GM12878 (cell line): ENCODE results near the gene LTB4R2.

Experiments used
- BACH1 ChIP-seq: fragments of 450-650 bp; IDR thresholded peaks from 2 replicates; pipeline ENCODE4 v1.6.1; 2017; ENCODE audit warnings: mild to moderate bottlenecking, borderline replicate concordance
- BRCA1 ChIP-seq: IDR thresholded peaks from 2 replicates; pipeline ENCODE4 v1.6.1; 2011; ENCODE audit warnings: low read depth, low read length, improper control_type of control experiment
- EGR1 ChIP-seq, 2 experiments: IDR thresholded peaks; 1 replicate in 1 of 2; 2 replicates in 1 of 2; pipeline ENCODE4 v1.6.1; 2011 to 2012; ENCODE audit warnings: low read depth in 2 of 2, low read length in 2 of 2, borderline replicate concordance in 1 of 2, mild to moderate bottlenecking in 1 of 2, moderate library complexity in 1 of 2
- POLR2A ChIP-seq: IDR thresholded peaks from 2 replicates; pipeline ENCODE4 v1.6.1; 2011; ENCODE audit warnings: low read depth, mild to moderate bottlenecking, low read length
- POLR2AphosphoS5 ChIP-seq: IDR thresholded peaks from 2 replicates; pipeline ENCODE4 v1.6.1; 2011; ENCODE audit warnings: mild to moderate bottlenecking, low read length, inconsistent platforms
- RB1 ChIP-seq: fragments of 450-650 bp; formaldehyde crosslinking; IDR thresholded peaks from 2 replicates; pipeline ENCODE4 v1.6.1; 2017; ENCODE audit warnings: mild to moderate bottlenecking, borderline replicate concordance
- SUPT20H ChIP-seq: IDR thresholded peaks from 2 replicates; pipeline ENCODE4 v1.6.1; 2011; ENCODE audit warnings: low read depth, mild to moderate bottlenecking, low read length, moderate library complexity, borderline replicate concordance; ENCODE audit not compliant: control insufficient read depth
- YY1 ChIP-seq: IDR thresholded peaks from 2 replicates; pipeline ENCODE4 v1.6.1; 2011; ENCODE audit warnings: low read depth, mild to moderate bottlenecking, low read length
- TF ChIP-seq, protein P1 (sequence below), 3 experiments: IDR thresholded peaks in 2 of 3; conservative IDR thresholded peaks in 1 of 3; 2 replicates each; pipeline ENCODE4 v1.5.1; 2011; ENCODE audit warnings: low read depth in 3 of 3, low read length in 3 of 3, mild to moderate bottlenecking in 3 of 3, control low read depth in 2 of 3, moderate library complexity in 2 of 3, inconsistent platforms in 1 of 3, mixed read lengths in 1 of 3; ENCODE audit not compliant: control insufficient read depth in 2 of 3, insufficient read depth in 1 of 3; ENCODE audit errors: extremely low read depth in 1 of 3

DNA sequence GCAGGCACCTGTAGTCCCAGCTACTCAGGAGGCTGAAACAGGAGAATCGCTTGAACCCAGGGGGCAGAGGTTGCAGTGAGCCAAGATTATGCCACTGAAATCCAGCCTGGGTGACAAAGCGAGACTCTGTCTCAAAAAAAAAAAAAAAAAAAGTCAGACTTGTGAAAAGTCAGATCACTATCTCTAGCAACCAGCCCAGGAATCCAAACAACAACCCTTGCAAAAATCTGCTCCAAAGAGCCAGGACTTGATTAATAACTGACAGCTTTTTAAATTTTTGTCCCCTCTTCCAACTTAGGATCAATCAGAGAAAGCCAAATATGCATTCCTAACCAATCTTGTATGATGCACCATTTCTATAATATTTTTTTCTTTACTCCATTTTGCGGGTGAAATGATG, 50.3 kb downstream of the LTB4R2 start:
- TF ChIP-seq, protein P1, sequence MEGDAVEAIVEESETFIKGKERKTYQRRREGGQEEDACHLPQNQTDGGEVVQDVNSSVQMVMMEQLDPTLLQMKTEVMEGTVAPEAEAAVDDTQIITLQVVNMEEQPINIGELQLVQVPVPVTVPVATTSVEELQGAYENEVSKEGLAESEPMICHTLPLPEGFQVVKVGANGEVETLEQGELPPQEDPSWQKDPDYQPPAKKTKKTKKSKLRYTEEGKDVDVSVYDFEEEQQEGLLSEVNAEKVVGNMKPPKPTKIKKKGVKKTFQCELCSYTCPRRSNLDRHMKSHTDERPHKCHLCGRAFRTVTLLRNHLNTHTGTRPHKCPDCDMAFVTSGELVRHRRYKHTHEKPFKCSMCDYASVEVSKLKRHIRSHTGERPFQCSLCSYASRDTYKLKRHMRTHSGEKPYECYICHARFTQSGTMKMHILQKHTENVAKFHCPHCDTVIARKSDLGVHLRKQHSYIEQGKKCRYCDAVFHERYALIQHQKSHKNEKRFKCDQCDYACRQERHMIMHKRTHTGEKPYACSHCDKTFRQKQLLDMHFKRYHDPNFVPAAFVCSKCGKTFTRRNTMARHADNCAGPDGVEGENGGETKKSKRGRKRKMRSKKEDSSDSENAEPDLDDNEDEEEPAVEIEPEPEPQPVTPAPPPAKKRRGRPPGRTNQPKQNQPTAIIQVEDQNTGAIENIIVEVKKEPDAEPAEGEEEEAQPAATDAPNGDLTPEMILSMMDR (IDR thresholded peaks at IDR 0.05 in 2 of 3, conservative IDR thresholded peaks at IDR 0.05 in 1 of 3; ENCODE audit: control insufficient read depth in 2 of 3, extremely low read depth in 1 of 3, insufficient read depth in 1 of 3, low read depth in 3 of 3, low read length in 3 of 3) = no peak
- TF ChIP-seq POLR2A = no peak
- no peak for TF ChIP-seq POLR2AphosphoS5
- TF ChIP-seq EGR1 (IDR thresholded peaks at IDR 0.05; ENCODE audit: borderline replicate concordance in 1 of 2, low read depth in 2 of 2, low read length in 2 of 2) = no peak
- TF ChIP-seq YY1 = no peak
- TF ChIP-seq RB1 = no peak
- TF ChIP-seq BACH1 = no peak
- no peak for TF ChIP-seq SUPT20H
- no peak for TF ChIP-seq BRCA1
